Hepatocyte (in vitro differentiated cells): Measurements from ENCODE around the gene CMTR1. TPM values are rescaled to one million over a fixed set of nuclear protein-coding genes. Genes with fewer than 3 reads are reported as not detected.

Experiments
- DNase-seq: peaks from one replicate; pipeline ENCODE4 v3.0.0-alpha.2; 2016; ENCODE audit warnings: low spot score
- H2AFZ ChIP-seq: fragments of 200-600 bp; sonication (generic); 2 replicates; pipeline ENCODE4 v1.6.0; 2016; ENCODE audit warnings: antibody characterized with exemption, mild to moderate bottlenecking
- H3K27ac ChIP-seq: fragments of 200-600 bp; sonication (generic); 2 replicates; pipeline ENCODE4 v1.5.1; 2016; ENCODE audit warnings: mild to moderate bottlenecking
- H3K27me3 ChIP-seq: fragments of 200-600 bp; sonication (generic); 2 replicates; pipeline ENCODE4 v1.6.1; 2016
- H3K36me3 ChIP-seq: fragments of 200-600 bp; sonication (generic); replicated peaks from 2 replicates; pipeline ENCODE4 v1.5.1; 2016; ENCODE audit warnings: low read depth; ENCODE audit not compliant: insufficient read depth
- H3K4me1 ChIP-seq: fragments of 200-600 bp; sonication (generic); 2 replicates; pipeline ENCODE4 v1.5.1; 2016; ENCODE audit warnings: mild to moderate bottlenecking, moderate library complexity; ENCODE audit not compliant: insufficient read depth
- H3K4me2 ChIP-seq: fragments of 200-600 bp; sonication (generic); 2 replicates; pipeline ENCODE4 v1.6.0; 2016
- H3K4me3 ChIP-seq: fragments of 200-600 bp; sonication (generic); 2 replicates; pipeline ENCODE4 v1.5.1; 2016; ENCODE audit warnings: mild to moderate bottlenecking
- H3K79me2 ChIP-seq: fragments of 200-600 bp; sonication (generic); 2 replicates; pipeline ENCODE4 v1.6.0; 2017; ENCODE audit warnings: mild to moderate bottlenecking
- H3K9me2 ChIP-seq: fragments of 200-600 bp; sonication (generic); replicated peaks from 2 replicates; pipeline ENCODE4 v1.6.0; 2017; ENCODE audit warnings: mild to moderate bottlenecking; ENCODE audit not compliant: insufficient read depth
- H3K9me3 ChIP-seq: fragments of 200-600 bp; sonication (generic); 2 replicates; pipeline ENCODE4 v1.5.1; 2016; ENCODE audit warnings: low read depth, mild to moderate bottlenecking
- H4K20me1 ChIP-seq: fragments of 200-600 bp; sonication (generic); 2 replicates; pipeline ENCODE4 v1.6.0; 2016; ENCODE audit warnings: mild to moderate bottlenecking; ENCODE audit not compliant: insufficient read depth, poor library complexity, severe bottlenecking
- CTCF ChIP-seq: fragments of 200-600 bp; sonication (generic); IDR thresholded peaks from 2 replicates; pipeline ENCODE4 v1.5.1; 2016; ENCODE audit warnings: antibody characterized with exemption, mild to moderate bottlenecking; ENCODE audit not compliant: poor library complexity
- EZH2 ChIP-seq: fragments of 200-600 bp; sonication (generic); IDR thresholded peaks from 2 replicates; pipeline ENCODE4 v1.6.1; 2016; ENCODE audit warnings: antibody characterized with exemption, mild to moderate bottlenecking, borderline replicate concordance
- EZH2phosphoT487 ChIP-seq: fragments of 200-600 bp; sonication (generic); IDR thresholded peaks from one replicate; pipeline ENCODE4 v1.6.1; 2018; ENCODE audit warnings: antibody characterized with exemption, mild to moderate bottlenecking, low read depth, moderate library complexity; ENCODE audit not compliant: unreplicated experiment, severe bottlenecking
- WGBS: methylation state at CpG from one replicate; pipeline ENCODE4 v1.1.6; 2016; ENCODE audit warnings: low lambda C conversion rate; ENCODE audit errors: missing lambda C conversion rate; 5-methylcytosine and 5-hydroxymethylcytosine counted together
- polyA plus RNA-seq: library from polyadenylated mRNA; unstranded; fragments of >200 nt; fragmentation: Nextera tagmentation; extraction: Ambion mirVana; gene quantifications from 2 replicates; pipeline ENCODE4 v1.2.1, GENCODE V29; 2016
- total RNA-seq: library from RNA; depleted of rRNA; stranded (reverse); fragments of >200 nt; gene quantifications from 2 replicates; pipeline ENCODE4 v1.2.3, GENCODE V29; 2014

CMTR1 gene
- total and polyA plus RNA-seq, 2 experiments from 2014 or later, result 22.5 to 34.4 TPM

GRCh38 chr6:37467718-37468117, 34.7 kb downstream of the CMTR1 start:
- no peaks in the 10 kb centered on the region for H3K9me2 ChIP-seq
- peaks cover 2% of the 10 kb centered on the region for H3K79me2 ChIP-seq
- H3K27me3 ChIP-seq, result no peaks in the 10 kb centered on the region
- no peaks in the 10 kb centered on the region for H3K4me1 ChIP-seq
- no peak overlapping the region for H3K27ac ChIP-seq
- TF ChIP-seq CTCF (no peak), EZH2phosphoT487 (no peak), EZH2 (no peak)
- DNase-seq, result no peak
- H3K4me3 ChIP-seq, result no peak overlapping the region
- no peaks in the 10 kb centered on the region for H3K36me3 ChIP-seq
- no peak overlapping the region for H2AFZ ChIP-seq
- peaks cover 4% of the 10 kb centered on the region for H3K9me3 ChIP-seq
- H3K4me2 ChIP-seq, result no peak overlapping the region
- no peaks in the 10 kb centered on the region for H4K20me1 ChIP-seq

GRCh38 chr6:37473364-37474095, 40.5 kb downstream of the CMTR1 start:
- H3K36me3 ChIP-seq, result no peaks in the 10 kb centered on the region
- no peak overlapping the region for H3K4me3 ChIP-seq
- no peaks in the 10 kb centered on the region for H3K79me2 ChIP-seq
- no peaks in the 10 kb centered on the region for H3K9me2 ChIP-seq
- no peaks in the 10 kb centered on the region for H3K9me3 ChIP-seq
- no peak overlapping the region for H3K4me2 ChIP-seq
- 67% methylated on average over 8 of the region's 8 CpGs for WGBS
- no peak for TF ChIP-seq CTCF
- no peak for TF ChIP-seq EZH2phosphoT487
- TF ChIP-seq EZH2, result no peak
- H3K27me3 ChIP-seq, result no peaks in the 10 kb centered on the region
- no peaks in the 10 kb centered on the region for H4K20me1 ChIP-seq
- DNase-seq, result no peak
- H3K27ac ChIP-seq, result no peak overlapping the region
- H3K4me1 ChIP-seq, result no peaks in the 10 kb centered on the region
- H2AFZ ChIP-seq, result no peak overlapping the region

- no peak for DNase-seq
- no peaks in the 10 kb centered on the region for H3K4me1 ChIP-seq
- no peak overlapping the region for H3K4me2 ChIP-seq
- TF ChIP-seq EZH2, result no peak
- no peak for TF ChIP-seq EZH2phosphoT487
- no peak for TF ChIP-seq CTCF
- no peak overlapping the region for H3K4me3 ChIP-seq
- H3K9me3 ChIP-seq, result no peaks in the 10 kb centered on the region
- no peaks in the 10 kb centered on the region for H3K9me2 ChIP-seq
- H3K27me3 ChIP-seq, result no peaks in the 10 kb centered on the region
- no peaks in the 10 kb centered on the region for H4K20me1 ChIP-seq
- no peak overlapping the region for H2AFZ ChIP-seq
- H3K79me2 ChIP-seq, result no peaks in the 10 kb centered on the region
- 99% methylated on average over 4 of the region's 4 CpGs for WGBS
- H3K36me3 ChIP-seq, result no peaks in the 10 kb centered on the region
- no peak overlapping the region for H3K27ac ChIP-seq
Observed at GRCh38 chr6:37474316-37474715, 41.3 kb downstream of the CMTR1 start.

GRCh38 chr6:37477191-37477590, 44.2 kb downstream of the CMTR1 start:
- H4K20me1 ChIP-seq, result no peaks in the 10 kb centered on the region
- no peaks in the 10 kb centered on the region for H3K4me1 ChIP-seq
- DNase-seq, result no peak
- no peaks in the 10 kb centered on the region for H3K9me3 ChIP-seq
- H3K9me2 ChIP-seq, result no peaks in the 10 kb centered on the region
- TF ChIP-seq CTCF (no peak), EZH2 (no peak), EZH2phosphoT487 (no peak)
- no peaks in the 10 kb centered on the region for H3K27me3 ChIP-seq
- H3K4me2 ChIP-seq, result no peak overlapping the region
- no peak overlapping the region for H3K27ac ChIP-seq
- H2AFZ ChIP-seq, result no peak overlapping the region
- H3K36me3 ChIP-seq, result no peaks in the 10 kb centered on the region
- H3K79me2 ChIP-seq, result no peaks in the 10 kb centered on the region
- 97% methylated on average over 3 of the region's 3 CpGs for WGBS
- no peak overlapping the region for H3K4me3 ChIP-seq
